Measurements from ENCODE around the gene RARRES2.
"Not testable (repeated sequence)": the region's sequence is repeated elsewhere in the genome, so short reads cannot be mapped to it uniquely, and the experiment has no call there.

Gene RARRES2

GRCh38 chr7:150305903-150306284 is 35.5 kb downstream of the RARRES2 start:
- not testable (repeated sequence) for DNase-seq (ENCODE audit: extremely low spot score, insufficient read length, low read depth); FAIRE-seq

- not testable (repeated sequence) for FAIRE-seq; DNase-seq (ENCODE audit: extremely low spot score, insufficient read length, low read depth)
These were observed 36.0 kb downstream of the RARRES2 start for GRCh38 chr7:150305259-150305902.

GRCh38 chr7:150304499-150305258 is 36.8 kb downstream of the RARRES2 start:
- not testable (repeated sequence) for FAIRE-seq; DNase-seq (ENCODE audit: extremely low spot score, insufficient read length, low read depth)

GRCh38 chr7:150302908-150303310 is 38.5 kb downstream of the RARRES2 start:
- DNase-seq (ENCODE audit: extremely low spot score, insufficient read length, low read depth); FAIRE-seq: not testable (repeated sequence)

- not testable (repeated sequence) for DNase-seq (ENCODE audit: extremely low spot score, insufficient read length, low read depth); FAIRE-seq
These were observed 43.5 kb downstream of the RARRES2 start for GRCh38 chr7:150297978-150298377.

GRCh38 chr7:150296802-150297201 is 44.6 kb downstream of the RARRES2 start:
- not testable (repeated sequence) for DNase-seq (ENCODE audit: extremely low spot score, insufficient read length, low read depth); FAIRE-seq

GRCh38 chr7:150295614-150296013 is 45.8 kb downstream of the RARRES2 start:
- not testable (repeated sequence) for DNase-seq (ENCODE audit: extremely low spot score, insufficient read length, low read depth); FAIRE-seq

- DNase-seq (ENCODE audit: extremely low spot score, insufficient read length, low read depth); FAIRE-seq: not testable (repeated sequence)
These were observed 46.4 kb downstream of the RARRES2 start for GRCh38 chr7:150295027-150295426.

- not testable (repeated sequence) for FAIRE-seq
These were observed 51.1 kb downstream of the RARRES2 start for GRCh38 chr7:150290317-150290716.

GRCh38 chr7:150288816-150289215 is 52.6 kb downstream of the RARRES2 start:
- DNase-seq (ENCODE audit: extremely low spot score, insufficient read length, low read depth); FAIRE-seq: not testable (repeated sequence)

More at GRCh38 chr7:150290317-150290716, 51.1 kb downstream of the RARRES2 start:
- DNase-seq (ENCODE audit: extremely low spot score, insufficient read length, low read depth) = not testable (repeated sequence)

All from GM18507 (cell line).